Measurements from ENCODE around the gene SURF1. TPM values are rescaled to one million over a fixed set of nuclear protein-coding genes. Genes with fewer than 3 reads are reported as not detected.

Gene SURF1
- total and polyA plus RNA-seq, 9 of the 15 experiments (the other 6 are each of a cell fraction or from before 2014, with no cell fraction given): 16.1 to 31.3 (median 20.9) TPM

DNA sequence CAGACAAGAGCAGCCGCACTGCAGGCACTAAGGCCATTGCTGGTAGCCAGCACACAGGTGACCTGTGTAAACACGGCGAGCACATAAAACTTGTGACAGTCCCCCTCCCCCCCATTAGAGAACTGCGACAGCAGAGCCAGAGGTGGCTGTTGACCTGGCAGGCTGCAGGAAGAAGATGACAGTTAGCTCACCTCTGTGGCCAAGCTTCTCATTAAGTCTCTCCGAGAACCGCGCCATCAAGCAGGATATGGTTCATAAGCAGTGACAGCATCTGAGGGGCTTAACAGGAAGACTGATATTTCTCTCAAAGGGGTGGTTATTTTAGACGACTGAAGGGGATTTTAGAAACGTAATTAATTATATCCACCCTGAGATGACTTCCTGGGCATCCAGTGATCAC lies 14.4 kb upstream of the SURF1 start (continued):
- TF ChIP-seq HDAC3 (IDR thresholded peaks at IDR 0.05; ENCODE audit: borderline replicate concordance, partially characterized antibody): no peak
- TF ChIP-seq MAZ (CRISPR knock-in tag; conservative IDR thresholded peaks at IDR 0.05 in 1 of 2, IDR thresholded peaks at IDR 0.05 in 1 of 2): no peak
- TF ChIP-seq TCFL5 (CRISPR knock-in tag; conservative IDR thresholded peaks at IDR 0.05): no peak
- no peak for TF ChIP-seq TAF7 (tag; IDR thresholded peaks at IDR 0.05)
- no peak for TF ChIP-seq KLF13 (tag; IDR thresholded peaks at IDR 0.05; ENCODE audit: borderline replicate concordance, low read depth)
- TF ChIP-seq NR3C1 (CRISPR knock-in tag; IDR thresholded peaks at IDR 0.05): no peak

DNA sequence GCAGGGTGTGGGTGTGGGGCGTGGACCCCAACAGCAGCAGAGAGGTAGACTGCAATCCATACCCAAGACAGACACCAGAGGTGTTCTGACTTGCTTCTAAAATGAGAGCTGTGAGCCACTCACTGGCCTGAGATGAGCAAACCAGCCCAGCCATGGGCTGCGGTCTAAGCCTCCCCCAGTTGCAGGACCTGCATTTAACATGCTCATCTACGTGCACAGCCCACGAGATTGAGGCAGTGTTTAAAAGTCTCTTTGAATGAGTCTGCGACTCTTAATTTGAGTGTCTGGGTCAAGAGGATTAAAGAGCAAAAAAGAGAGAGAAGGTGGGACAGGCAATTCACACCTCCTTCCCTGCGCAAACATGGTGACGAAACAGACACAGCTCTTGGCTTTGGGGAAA lies 13.6 kb upstream of the SURF1 start:
- in situ Hi-C loops (cut with MboI) (no loop called here), intact Hi-C loops (cut with micrococcal nuclease) (no loop called here)
- Histone ChIP-seq H3K4me3 (no peak overlapping the region), H3K9ac (ENCODE audit: insufficient read depth in 1 of 2, low read depth in 2 of 2, low read length in 2 of 2) (peak overlapping the region in 1 of 2 experiments; percentile 33; a peak in 2 of 4 replicates), H3K9me1 (ENCODE audit: control insufficient read depth, insufficient read depth, low read length) (peaks cover 34% of the 10 kb centered on the region), H3K4me2 (ENCODE audit: insufficient read depth, low read length) (no peak overlapping the region), H3K4me1 (replicated peaks in 1 of 2; ENCODE audit: control insufficient read depth in 2 of 2, insufficient read depth in 2 of 2, low read length in 2 of 2) (peaks cover 32 to 33% of the 10 kb centered on the region in 2 experiments; a peak in 4 of 5 replicates), H3K27ac (ENCODE audit: extremely low read depth, low read depth, low read length) (no peak overlapping the region), H3K79me2 (ENCODE audit: control insufficient read depth, insufficient read depth, low read length) (peaks cover 88% of the 10 kb centered on the region), H3K27me3 (ENCODE audit: control insufficient read depth in 2 of 2, insufficient read depth in 2 of 2, low read length in 2 of 2) (no peaks in the 10 kb centered on the region), H3K36me3 (ENCODE audit: control insufficient read depth, insufficient read depth, low read length) (peaks cover 92% of the 10 kb centered on the region), H2AFZ (ENCODE audit: low read depth, low read length) (no peak overlapping the region), H4K20me1 (replicated peaks; ENCODE audit: control insufficient read depth, insufficient read depth, low read length) (peaks cover 70% of the 10 kb centered on the region), H3K9me3 (replicated peaks; ENCODE audit: control insufficient read depth, insufficient read depth, low read depth, low read length) (no peaks in the 10 kb centered on the region)
- no peak for DNase-seq (ENCODE audit: extremely low read depth in 1 of 4, low spot score in 3 of 4)
- no TSS peak for BruUV-seq (replicated peaks)
- FAIRE-seq: no peak
- ATAC-seq: no peak
- 82% methylated on average over 7 of the region's 7 CpGs for WGBS (ENCODE audit: insufficient coverage, low coverage, missing lambda C conversion rate)
- ChIA-PET CTCF (ENCODE audit: low intra/inter-chr PET ratio) (no interaction called here), POLR2A (interaction anchor here (0.5 to 8.5 kb wide), 6 partner anchors 12 to 277 kb away, joined by 3 to 109 read pairs (median 3); partner anchors contain the start of genes SURF1 and SURF2)
- TF ChIP-seq RBFOX2 (IDR thresholded peaks at IDR 0.05; ENCODE audit: low read depth, low read length): peak; percentile 39; the same call in 1 of the 2 replicates
- no peak for TF ChIP-seq L3MBTL2 (IDR thresholded peaks at IDR 0.05)
